HG03025 (cell line): Measurements from ENCODE around the gene ITPK1.

Experiments used
- ATAC-seq: cut with Tn5 transposase; IDR thresholded peaks from one replicate; pipeline ENCODE4 v1.9.1; 2021; ENCODE audit warnings: mild to moderate bottlenecking, moderate library complexity; ENCODE audit not compliant: unreplicated experiment, low FRiP score

Gene ITPK1

GRCh38 chr14:92930737-92931602 is 184.8 kb downstream of the ITPK1 start:
- no peak for ATAC-seq

DNA sequence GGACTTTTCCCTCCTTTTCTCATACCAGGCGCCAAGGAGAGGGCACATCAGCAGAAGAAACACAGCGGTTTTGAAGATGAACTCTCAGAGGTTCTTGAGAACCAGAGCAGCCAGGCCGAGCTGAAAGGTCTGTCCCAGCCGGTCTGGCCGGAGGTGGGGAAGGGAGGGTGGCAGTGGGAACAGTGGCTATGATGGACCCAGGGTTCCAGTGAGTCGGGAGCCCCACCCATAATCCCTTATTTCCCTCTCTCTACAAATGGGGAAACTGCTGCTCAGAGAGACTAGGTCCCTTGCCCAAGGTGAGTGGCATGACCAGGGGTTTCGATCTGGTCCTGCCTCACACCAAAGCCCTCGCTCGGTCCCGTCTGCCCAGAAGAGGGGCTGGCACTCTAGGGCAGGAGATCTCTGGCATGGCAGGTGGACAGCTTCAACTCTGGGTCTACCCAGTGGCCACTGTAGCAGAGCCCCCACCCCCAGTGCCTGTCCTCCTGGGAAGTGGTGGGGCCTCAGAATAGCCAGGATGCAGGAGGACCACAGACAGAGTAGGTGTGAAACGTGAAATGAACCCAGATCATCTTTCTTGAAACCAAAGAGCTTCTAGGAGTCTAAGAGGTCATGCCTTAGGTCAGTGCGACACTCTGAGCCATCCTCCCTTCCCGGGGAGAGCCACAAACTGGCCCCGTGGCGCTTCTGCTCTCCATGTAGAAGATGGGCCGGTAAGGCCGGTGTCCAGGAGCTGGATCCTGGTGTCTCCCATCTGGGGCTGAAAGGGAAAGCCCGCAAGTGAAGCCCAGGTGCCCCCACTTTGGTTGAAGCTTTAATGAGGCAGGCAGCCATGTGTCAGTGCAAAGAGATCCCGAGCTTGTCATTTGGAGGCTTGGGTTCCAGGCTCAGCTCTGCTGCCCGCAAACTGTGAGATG is 185.8 kb downstream of the ITPK1 start:
- no peak for ATAC-seq

- no peak for ATAC-seq
Observed at GRCh38 chr14:92928961-92929688, 186.6 kb downstream of the ITPK1 start.

DNA sequence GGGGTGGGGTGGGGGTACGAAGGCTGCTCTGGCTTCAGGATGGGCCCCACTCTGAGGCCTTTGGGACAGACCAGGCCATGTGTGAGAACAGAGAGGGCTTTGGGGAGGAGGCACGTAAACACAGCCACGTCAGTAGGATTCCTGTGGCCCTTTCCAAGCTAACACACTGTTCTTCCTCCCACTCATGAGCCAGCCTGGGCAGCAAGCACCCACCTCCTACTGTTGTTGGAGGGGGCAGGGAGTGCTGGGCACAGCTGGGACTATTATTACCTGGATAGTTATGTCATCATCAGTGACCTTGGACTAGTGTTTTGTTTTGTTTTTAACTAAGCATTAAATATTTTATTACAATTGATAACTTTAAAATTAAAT is 187.5 kb downstream of the ITPK1 start:
- ATAC-seq: no peak

- ATAC-seq: no peak
Observed at GRCh38 chr14:92927349-92928257, 188.1 kb downstream of the ITPK1 start.

GRCh38 chr14:92926931-92927330 is 188.8 kb downstream of the ITPK1 start:
- ATAC-seq: no peak

DNA sequence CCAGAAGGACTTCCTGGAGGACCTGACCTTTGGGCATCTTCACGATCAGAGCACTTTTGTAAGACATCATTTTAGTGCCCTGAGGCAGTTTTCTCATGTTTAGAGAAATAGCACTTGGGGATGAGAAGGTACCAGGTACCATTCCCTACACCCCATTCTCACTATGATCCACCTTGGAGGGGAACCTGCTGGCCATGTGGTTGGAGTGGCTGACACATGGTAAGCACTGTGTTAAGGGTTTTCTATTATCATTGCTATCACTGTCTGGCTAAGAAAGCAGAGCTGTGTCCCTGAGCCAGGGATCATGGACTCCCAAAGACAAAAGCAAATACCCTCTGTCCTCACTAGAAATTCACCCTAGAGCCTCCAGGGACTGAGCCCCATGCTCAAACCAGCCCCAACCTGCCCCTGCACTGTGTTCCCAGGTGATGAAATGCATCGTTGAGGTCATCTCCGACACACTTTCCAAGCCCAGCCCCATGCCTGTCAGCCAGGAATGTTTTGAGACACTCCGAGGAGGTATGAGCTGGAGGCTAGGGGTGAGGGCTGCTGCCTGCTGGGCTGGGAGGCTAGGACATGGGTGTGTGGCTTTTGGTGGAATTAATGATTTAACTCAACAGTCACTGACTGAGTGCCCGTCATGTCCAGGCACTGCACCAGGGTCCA is 189.4 kb downstream of the ITPK1 start:
- ATAC-seq: no peak

GRCh38 chr14:92925446-92925845 is 190.3 kb downstream of the ITPK1 start:
- ATAC-seq: no peak

DNA sequence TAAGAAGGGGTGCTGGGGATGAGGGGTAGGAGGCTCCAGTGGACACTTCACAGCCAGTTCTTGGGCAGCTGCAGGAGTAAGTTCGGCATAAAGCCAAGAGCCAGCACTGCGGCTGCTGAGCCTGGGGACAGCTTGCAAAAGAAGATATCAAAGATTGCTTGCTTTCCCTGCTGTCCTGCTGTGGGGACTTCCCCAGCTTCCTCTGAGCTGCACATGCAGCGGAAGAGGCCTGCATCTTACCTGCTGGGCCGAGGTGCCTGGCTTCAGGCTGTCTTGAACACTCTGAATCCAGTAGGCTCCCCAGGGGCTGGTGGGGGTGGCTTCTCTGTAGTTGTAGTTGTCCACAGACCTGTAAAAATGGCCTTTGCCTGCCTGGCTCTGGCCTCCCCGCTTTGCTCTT is 191.5 kb downstream of the ITPK1 start:
- no peak for ATAC-seq

DNA sequence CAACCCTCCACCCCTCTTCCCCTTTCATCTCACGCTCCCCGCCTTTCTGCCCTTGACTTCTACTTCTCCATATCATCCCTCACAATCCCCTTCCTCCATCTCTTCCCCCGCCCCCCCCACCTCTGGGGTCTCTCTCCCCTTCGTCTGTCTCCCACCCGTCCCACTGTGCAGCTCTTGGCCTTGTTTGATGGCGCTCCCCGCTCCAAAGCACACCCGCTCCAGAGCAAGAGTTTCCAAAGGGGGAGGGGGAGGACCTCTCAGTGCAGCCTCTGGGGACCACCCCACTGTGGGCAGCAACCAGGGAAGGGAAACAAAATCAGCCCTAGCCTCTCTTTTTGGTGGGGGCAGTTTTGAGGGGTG is 192.0 kb downstream of the ITPK1 start:
- no peak for ATAC-seq

- no peak for ATAC-seq
Observed at GRCh38 chr14:92922883-92923743, 192.6 kb downstream of the ITPK1 start, which contains the start of gene CHGA. Gene CHGA (plus strand): TSS chr14:92923150. CDS start chr14:92923360, 210 bp downstream.

- ATAC-seq: no peak
Observed at GRCh38 chr14:92922155-92922735, 193.5 kb downstream of the ITPK1 start.

- ATAC-seq: no peak
Observed at GRCh38 chr14:92920001-92920400, 195.7 kb downstream of the ITPK1 start.

GRCh38 chr14:92917956-92918355 is 197.8 kb downstream of the ITPK1 start:
- no peak for ATAC-seq

GRCh38 chr14:92917041-92917940 is 198.4 kb downstream of the ITPK1 start:
- ATAC-seq: no peak

DNA sequence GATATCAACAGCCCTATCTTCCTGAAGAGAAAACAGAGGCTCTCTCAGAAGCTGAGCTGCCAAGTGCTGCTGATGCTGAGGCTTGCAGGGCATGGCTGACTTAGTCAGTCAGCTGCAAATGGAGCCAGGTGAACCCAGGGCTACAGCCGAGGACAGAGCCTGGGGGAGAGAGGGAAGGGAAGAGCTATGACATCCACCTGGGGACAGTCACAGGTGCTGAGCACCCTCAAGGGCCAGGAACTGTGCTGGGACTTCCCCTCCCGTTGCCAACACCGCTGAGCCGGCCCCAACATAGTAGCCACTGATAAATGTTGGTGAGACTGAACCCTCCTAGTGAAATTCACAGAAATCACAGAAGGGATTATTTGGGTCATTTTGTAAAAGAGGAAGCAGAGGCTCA is 199.5 kb downstream of the ITPK1 start:
- ATAC-seq: no peak

GRCh38 chr14:92914087-92914656 is 201.6 kb downstream of the ITPK1 start:
- ATAC-seq: no peak
